Measurements from ENCODE around the gene CD74.

- TF ChIP-seq PHF8 (conservative IDR thresholded peaks at IDR 0.05; ENCODE audit: low read depth, low read length) (no peak), CHD2 (IDR thresholded peaks at IDR 0.05; ENCODE audit: low read length) (no peak), RAD21 (IDR thresholded peaks at IDR 0.05 in 1 of 2, conservative IDR thresholded peaks at IDR 0.05 in 1 of 2; ENCODE audit: low read depth in 2 of 2, low read length in 2 of 2) (no peak), SP2 (IDR thresholded peaks at IDR 0.05; ENCODE audit: low read length) (no peak), KDM1A (IDR thresholded peaks at IDR 0.05; ENCODE audit: borderline replicate concordance, low read length) (no peak)
- TF ChIP-seq, protein P1, sequence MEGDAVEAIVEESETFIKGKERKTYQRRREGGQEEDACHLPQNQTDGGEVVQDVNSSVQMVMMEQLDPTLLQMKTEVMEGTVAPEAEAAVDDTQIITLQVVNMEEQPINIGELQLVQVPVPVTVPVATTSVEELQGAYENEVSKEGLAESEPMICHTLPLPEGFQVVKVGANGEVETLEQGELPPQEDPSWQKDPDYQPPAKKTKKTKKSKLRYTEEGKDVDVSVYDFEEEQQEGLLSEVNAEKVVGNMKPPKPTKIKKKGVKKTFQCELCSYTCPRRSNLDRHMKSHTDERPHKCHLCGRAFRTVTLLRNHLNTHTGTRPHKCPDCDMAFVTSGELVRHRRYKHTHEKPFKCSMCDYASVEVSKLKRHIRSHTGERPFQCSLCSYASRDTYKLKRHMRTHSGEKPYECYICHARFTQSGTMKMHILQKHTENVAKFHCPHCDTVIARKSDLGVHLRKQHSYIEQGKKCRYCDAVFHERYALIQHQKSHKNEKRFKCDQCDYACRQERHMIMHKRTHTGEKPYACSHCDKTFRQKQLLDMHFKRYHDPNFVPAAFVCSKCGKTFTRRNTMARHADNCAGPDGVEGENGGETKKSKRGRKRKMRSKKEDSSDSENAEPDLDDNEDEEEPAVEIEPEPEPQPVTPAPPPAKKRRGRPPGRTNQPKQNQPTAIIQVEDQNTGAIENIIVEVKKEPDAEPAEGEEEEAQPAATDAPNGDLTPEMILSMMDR (IDR thresholded peaks at IDR 0.05; ENCODE audit: control extremely low read depth in 1 of 3, insufficient read depth in 1 of 3, low read depth in 1 of 3, low read length in 3 of 3), result no peak
These were observed 21.8 kb upstream of the CD74 start for GRCh38 chr5:150434464-150434863.
